Measurements from ENCODE around the gene TEX22. TPM values are rescaled to one million over a fixed set of nuclear protein-coding genes. Genes with fewer than 3 reads are reported as not detected.

TEX22 gene
- total and polyA plus RNA-seq, 2 donors = 0.11 to 0.13 TPM

DNA sequence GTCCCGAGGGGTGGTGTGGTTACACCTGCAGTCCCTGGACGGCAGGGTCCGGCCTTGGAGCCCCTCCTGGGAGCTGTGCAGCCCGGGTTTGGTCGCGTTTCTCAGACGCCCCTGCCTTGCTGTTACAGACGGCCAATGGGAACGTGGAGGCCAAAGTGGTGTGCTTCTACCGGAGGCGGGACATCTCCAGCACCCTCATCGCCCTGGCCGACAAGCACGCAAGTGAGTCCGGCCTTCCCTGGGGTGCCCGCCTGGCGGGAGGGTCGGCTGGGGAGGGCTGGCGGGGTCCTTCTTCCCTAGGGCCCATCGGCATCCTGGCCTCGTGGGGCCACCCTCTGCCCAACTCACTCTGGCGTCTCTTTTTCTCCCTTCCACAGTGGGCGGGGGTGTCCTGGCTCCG, 47.0 kb downstream of the TEX22 start:
- DNase-seq (ENCODE audit: extremely low spot score) = no peak
- peaks cover 2% of the 10 kb centered on the region for H3K36me3 ChIP-seq (ENCODE audit: insufficient read depth)
- no peak overlapping the region for H3K27ac ChIP-seq (ENCODE audit: low read depth)
- H3K4me1 ChIP-seq (ENCODE audit: insufficient read depth) = no peaks in the 10 kb centered on the region
- no peak overlapping the region for H3K4me3 ChIP-seq (ENCODE audit: low read depth, low read length)
- 86% methylated on average over 24 of the region's 24 CpGs for WGBS

- Histone ChIP-seq H3K4me1 (ENCODE audit: insufficient read depth) (no peaks in the 10 kb centered on the region), H3K4me3 (ENCODE audit: low read depth, low read length) (no peak overlapping the region), H3K36me3 (ENCODE audit: insufficient read depth) (peaks cover 7% of the 10 kb centered on the region), H3K27ac (ENCODE audit: low read depth) (no peak overlapping the region)
- 87% methylated on average over 26 of the region's 26 CpGs for WGBS
- no peak for DNase-seq (ENCODE audit: extremely low spot score)
Measured at GRCh38 chr14:105445901-105446845, 47.8 kb downstream of the TEX22 start.

DNA sequence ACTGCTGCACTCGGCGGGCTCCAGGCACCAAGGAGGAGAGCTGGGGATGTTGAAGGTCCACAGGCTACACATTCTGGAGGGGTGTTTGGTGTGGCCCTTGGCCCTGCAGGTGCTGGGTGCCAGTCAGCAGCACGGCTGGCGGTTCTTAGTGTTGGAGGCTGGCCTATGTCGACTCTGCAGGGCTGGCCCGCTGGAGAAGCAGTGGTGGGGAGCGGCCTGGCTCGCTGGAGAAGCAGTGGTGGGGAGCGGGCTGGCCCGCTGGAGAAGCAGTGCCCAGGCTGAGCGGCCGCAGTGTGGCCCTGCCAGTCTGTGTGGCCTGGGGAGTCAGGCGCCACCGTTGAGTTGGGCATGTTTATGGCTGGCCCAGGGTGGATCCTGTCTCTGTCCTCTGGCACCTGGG, 48.6 kb downstream of the TEX22 start:
- Histone ChIP-seq H3K4me1 (ENCODE audit: insufficient read depth) (no peaks in the 10 kb centered on the region), H3K36me3 (ENCODE audit: insufficient read depth) (peaks cover 7% of the 10 kb centered on the region), H3K27ac (ENCODE audit: low read depth) (no peak overlapping the region), H3K4me3 (ENCODE audit: low read depth, low read length) (no peak overlapping the region)
- DNase-seq (ENCODE audit: extremely low spot score) = no peak
- 83% methylated on average over 14 of the region's 14 CpGs for WGBS

DNA sequence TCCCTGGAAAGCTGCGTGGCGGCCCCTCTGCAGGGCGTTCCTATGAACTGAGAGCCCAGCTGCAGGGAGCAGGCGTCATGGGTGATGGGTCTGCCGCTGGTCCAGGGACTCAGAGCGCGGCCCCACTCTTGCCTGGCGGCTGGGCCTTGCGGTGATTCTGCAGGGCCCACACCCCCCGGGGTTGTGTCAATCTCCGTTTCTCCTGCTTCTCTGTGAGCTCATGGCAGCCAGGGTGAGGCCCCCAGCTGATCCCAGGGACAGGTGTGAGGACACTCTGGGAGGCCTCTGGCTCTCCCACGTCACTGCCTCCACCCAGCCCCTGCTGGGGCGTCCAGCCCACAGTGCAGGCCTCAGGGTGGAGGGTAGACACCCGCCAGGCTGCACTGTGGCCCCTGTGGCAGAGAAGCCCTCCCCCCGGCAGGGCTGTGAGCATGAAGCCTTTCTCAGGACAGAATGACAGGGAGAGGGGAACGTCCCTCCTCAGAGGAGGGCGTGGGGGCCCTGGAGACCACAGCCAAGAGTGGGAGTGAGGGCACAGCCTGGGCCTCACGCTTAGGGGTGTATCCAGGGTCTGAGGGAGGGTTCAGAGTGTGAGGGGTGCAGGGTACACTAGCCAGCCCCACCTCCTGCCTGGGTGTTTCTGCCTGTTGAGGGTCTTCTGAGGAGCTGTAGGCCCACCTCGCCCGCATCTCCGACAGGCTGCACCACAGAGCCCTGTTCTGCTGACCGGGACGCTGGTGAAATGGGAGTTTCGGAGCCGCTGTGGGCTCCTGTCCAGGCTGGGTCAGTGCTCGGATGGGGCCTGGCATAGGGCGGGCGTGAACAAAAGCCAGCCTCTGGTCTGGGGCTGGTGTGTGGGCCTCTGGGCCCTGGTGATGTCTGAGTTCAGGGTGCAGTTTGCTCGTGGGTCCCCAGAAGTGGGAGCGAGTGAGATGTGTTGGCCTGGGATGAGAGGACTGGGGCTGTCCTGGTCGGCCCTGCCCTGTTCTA, 49.6 kb downstream of the TEX22 start:
- H3K36me3 ChIP-seq (ENCODE audit: insufficient read depth) = peaks cover 7% of the 10 kb centered on the region
- no peaks in the 10 kb centered on the region for H3K4me1 ChIP-seq (ENCODE audit: insufficient read depth)

GRCh38 chr14:105448706-105449111, 50.4 kb downstream of the TEX22 start:
- Histone ChIP-seq H3K4me1 (ENCODE audit: insufficient read depth) (no peaks in the 10 kb centered on the region), H3K27ac (ENCODE audit: low read depth) (no peak overlapping the region), H3K36me3 (ENCODE audit: insufficient read depth) (peaks cover 7% of the 10 kb centered on the region), H3K4me3 (ENCODE audit: low read depth, low read length) (no peak overlapping the region)
- DNase-seq (ENCODE audit: extremely low spot score) = no peak
- 31% methylated on average over 16 of the region's 16 CpGs for WGBS

More for the DNA sequence above, 49.6 kb downstream of the TEX22 start:
- Histone ChIP-seq H3K4me3 (ENCODE audit: low read depth, low read length) (no peak overlapping the region), H3K27ac (ENCODE audit: low read depth) (no peak overlapping the region)
- 84% methylated on average over 31 of the region's 31 CpGs for WGBS
- DNase-seq (ENCODE audit: extremely low spot score) = no peak

GRCh38 chr14:105449276-105450122, 51.2 kb downstream of the TEX22 start:
- no peak for DNase-seq (ENCODE audit: extremely low spot score)
- no peaks in the 10 kb centered on the region for H3K4me1 ChIP-seq (ENCODE audit: insufficient read depth)
- H3K27ac ChIP-seq (ENCODE audit: low read depth) = no peak overlapping the region
- WGBS = 90% methylated on average over 47 of the region's 47 CpGs
- peaks cover 7% of the 10 kb centered on the region for H3K36me3 ChIP-seq (ENCODE audit: insufficient read depth)
- H3K4me3 ChIP-seq (ENCODE audit: low read depth, low read length) = no peak overlapping the region

- Histone ChIP-seq H3K36me3 (ENCODE audit: insufficient read depth) (peaks cover 7% of the 10 kb centered on the region), H3K4me1 (ENCODE audit: insufficient read depth) (no peaks in the 10 kb centered on the region), H3K4me3 (ENCODE audit: low read depth, low read length) (no peak overlapping the region), H3K27ac (ENCODE audit: low read depth) (no peak overlapping the region)
- WGBS = 93% methylated on average over 22 of the region's 22 CpGs
- no peak for DNase-seq (ENCODE audit: extremely low spot score)
Measured at GRCh38 chr14:105450123-105450505, 51.8 kb downstream of the TEX22 start.

- Histone ChIP-seq H3K27ac (ENCODE audit: low read depth) (no peak overlapping the region), H3K36me3 (ENCODE audit: insufficient read depth) (peaks cover 7% of the 10 kb centered on the region), H3K4me3 (ENCODE audit: low read depth, low read length) (no peak overlapping the region), H3K4me1 (ENCODE audit: insufficient read depth) (no peaks in the 10 kb centered on the region)
- DNase-seq (ENCODE audit: extremely low spot score) = no peak
- 91% methylated on average over 29 of the region's 29 CpGs for WGBS
Measured at GRCh38 chr14:105450864-105451720, 52.8 kb downstream of the TEX22 start.

DNA sequence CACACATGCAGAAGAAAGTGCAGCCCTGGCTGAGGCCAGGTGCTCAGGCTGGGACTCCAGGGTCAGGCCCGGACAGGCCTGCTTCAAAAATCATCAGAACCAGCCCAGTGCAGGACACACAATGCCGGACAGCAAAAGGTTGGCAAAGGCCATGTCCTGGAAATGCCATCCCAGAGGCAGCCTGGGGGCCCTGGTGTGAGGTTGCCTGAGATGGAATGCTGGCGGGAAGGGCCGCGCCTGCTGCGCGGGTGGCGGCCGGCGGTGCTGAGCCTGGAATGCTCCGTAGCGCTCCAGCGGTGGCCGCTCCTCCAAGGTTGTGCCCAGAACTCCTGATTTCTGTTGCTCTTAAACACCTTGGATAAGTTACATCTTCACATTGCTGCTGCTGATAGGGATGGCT, 54.6 kb downstream of the TEX22 start:
- H3K36me3 ChIP-seq (ENCODE audit: insufficient read depth) = peaks cover 10% of the 10 kb centered on the region
- DNase-seq (ENCODE audit: extremely low spot score) = no peak
- H3K4me3 ChIP-seq (ENCODE audit: low read depth, low read length) = no peak overlapping the region
- 90% methylated on average over 14 of the region's 14 CpGs for WGBS
- no peak overlapping the region for H3K27ac ChIP-seq (ENCODE audit: low read depth)
- no peaks in the 10 kb centered on the region for H3K4me1 ChIP-seq (ENCODE audit: insufficient read depth)

DNA sequence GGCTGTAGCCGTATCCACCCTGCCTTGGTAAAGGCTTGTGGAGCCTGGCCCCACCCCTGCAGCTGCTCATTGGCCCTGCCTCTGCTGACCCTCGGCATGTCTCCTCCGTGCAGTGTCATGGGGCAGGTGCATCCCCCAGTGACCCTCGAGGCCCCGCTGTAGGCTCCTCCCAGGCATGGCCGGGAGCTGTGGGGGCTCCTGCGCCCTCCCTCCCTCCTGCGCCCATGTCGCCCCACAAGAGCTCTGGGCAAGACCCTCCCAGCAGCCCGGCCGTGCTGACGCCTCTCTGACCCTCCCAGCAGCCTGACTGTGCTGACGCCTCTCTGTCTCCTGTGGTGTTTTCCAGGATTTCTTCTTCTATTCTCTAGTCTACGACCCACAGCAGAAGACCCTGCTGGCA, 55.5 kb downstream of the TEX22 start:
- Histone ChIP-seq H3K27ac (ENCODE audit: low read depth) (no peak overlapping the region), H3K36me3 (ENCODE audit: insufficient read depth) (peaks cover 10% of the 10 kb centered on the region), H3K4me1 (ENCODE audit: insufficient read depth) (no peaks in the 10 kb centered on the region), H3K4me3 (ENCODE audit: low read depth, low read length) (no peak overlapping the region)
- no peak for DNase-seq (ENCODE audit: extremely low spot score)
- 87% methylated on average over 14 of the region's 14 CpGs for WGBS

GRCh38 chr14:105455086-105455640, 56.8 kb downstream of the TEX22 start:
- H3K36me3 ChIP-seq (ENCODE audit: insufficient read depth) = peaks cover 8% of the 10 kb centered on the region
- WGBS = 89% methylated on average over 22 of the region's 22 CpGs
- no peaks in the 10 kb centered on the region for H3K4me1 ChIP-seq (ENCODE audit: insufficient read depth)
- no peak overlapping the region for H3K27ac ChIP-seq (ENCODE audit: low read depth)
- no peak overlapping the region for H3K4me3 ChIP-seq (ENCODE audit: low read depth, low read length)
- no peak for DNase-seq (ENCODE audit: extremely low spot score)
